Stimulated activated CD8-positive, alpha-beta memory T cell treated with anti-CD3 and anti-CD28 coated beads, Interleukin-15, amount 100 ng/mL, for 4 hours (primary cell): ENCODE data around the gene SLC16A12.
"Not testable (repeated sequence)": the region's sequence is repeated elsewhere in the genome, so short reads cannot be mapped to it uniquely, and the experiment has no call there.

ENCODE experiments used
- DNase-seq, 2 donors: peaks; one replicate each; pipeline ENCODE4 v3.0.0-alpha.2; 2020; ENCODE audit warnings: low read depth in 2 of 2

The SLC16A12 gene

GRCh38 chr10:89469517-89469916 lies 65.9 kb downstream of the SLC16A12 start:
- DNase-seq, result no peak

DNA sequence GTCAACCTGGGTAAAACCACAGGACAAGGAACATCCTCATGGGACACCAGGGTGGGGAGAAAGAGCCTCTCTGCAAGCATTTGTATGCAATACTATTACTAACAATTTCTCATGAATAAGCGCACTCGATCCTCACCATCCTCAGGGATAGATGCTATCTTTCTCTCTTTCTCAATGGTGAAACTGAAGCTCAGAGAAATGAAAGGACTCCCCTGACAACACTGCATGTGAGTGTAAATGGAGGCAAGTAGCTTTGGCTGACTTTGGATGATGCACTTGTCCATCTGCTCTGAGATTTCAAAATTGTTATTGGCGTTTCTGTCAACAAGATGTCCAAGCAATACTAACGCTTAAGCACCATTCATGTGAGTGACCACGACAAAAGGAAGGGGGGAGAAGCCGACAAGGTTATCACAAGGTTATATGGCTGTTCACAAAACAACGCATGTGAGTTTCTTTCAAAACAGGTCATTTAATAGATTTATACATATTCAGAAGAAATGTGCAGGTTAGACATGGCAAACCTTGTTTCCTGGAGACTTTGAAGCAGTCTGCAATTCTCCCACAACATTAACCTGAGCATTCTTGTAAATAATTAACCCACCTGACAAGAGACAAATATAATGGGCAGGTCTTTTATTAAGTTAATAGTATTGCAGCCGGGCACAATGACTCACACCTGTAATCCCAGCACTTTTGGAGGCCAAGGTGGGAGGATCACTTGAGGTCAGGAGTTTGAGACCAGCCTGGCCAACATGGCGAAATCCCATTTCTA lies 67.0 kb downstream of the SLC16A12 start:
- DNase-seq, result no peak

DNA sequence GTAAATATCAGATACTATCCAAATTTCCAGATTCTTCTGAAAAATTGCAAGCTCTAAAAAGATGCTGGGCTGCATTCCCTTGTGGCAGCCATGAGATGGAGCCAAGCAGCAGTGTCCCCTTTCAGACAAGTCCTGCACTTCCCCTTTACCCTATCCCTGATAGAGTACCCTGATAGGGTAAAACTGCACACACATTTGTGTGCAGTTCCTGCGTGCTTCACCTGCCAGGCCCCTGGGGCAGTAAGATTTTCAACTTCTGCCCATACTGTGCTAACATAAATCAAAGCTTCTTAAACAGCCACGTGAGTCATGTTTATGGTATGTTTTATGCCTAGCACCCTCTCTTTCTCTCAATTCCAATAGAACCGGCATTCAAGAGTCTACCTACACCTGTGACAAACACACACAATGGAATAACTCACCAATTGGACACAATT lies 68.8 kb downstream of the SLC16A12 start:
- DNase-seq, result no peak

DNA sequence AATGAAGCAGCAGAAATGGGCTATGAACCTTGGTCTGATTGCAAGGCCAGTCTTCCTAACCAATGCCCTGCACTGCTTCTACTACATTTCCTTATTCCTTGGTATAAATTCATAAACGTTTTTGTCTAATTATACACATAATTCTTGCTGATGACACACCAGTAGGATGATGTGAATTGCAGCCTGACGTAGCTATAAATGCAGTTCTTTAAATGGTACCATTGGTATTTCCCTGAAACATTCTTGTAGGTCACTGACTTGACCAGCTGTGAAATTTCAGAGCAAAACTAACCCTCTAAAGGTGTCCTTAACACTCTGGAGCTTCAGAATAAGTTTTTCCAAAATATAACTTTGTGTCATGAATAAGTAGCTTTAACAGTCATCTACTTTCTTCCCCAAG lies 70.2 kb downstream of the SLC16A12 start:
- DNase-seq, result no peak

- no peak for DNase-seq
These were observed 71.4 kb downstream of the SLC16A12 start for GRCh38 chr10:89463846-89464537.

DNA sequence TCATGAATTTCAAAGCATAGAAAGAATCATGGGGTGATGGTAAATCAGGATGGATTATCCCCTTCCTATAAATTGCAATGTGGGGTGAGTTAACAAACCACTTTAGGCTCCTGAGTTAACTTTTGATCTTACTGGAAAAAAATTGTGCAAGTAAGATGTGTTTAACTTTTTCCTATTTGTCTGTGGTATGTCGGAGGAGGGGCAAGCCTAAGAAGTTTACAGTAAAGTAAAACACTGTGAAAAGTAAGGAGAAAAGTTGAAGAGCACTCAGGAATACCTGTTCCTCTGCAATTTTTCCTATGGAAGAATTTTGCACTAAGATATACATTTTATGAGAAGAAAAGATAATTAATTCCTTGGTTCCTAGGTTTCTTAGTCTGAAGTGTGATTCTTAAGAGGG lies 76.6 kb downstream of the SLC16A12 start:
- DNase-seq, result no peak

GRCh38 chr10:89458291-89458690 lies 77.1 kb downstream of the SLC16A12 start:
- no peak for DNase-seq

- no peak for DNase-seq
These were observed 80.6 kb downstream of the SLC16A12 start for GRCh38 chr10:89454561-89455347.

DNA sequence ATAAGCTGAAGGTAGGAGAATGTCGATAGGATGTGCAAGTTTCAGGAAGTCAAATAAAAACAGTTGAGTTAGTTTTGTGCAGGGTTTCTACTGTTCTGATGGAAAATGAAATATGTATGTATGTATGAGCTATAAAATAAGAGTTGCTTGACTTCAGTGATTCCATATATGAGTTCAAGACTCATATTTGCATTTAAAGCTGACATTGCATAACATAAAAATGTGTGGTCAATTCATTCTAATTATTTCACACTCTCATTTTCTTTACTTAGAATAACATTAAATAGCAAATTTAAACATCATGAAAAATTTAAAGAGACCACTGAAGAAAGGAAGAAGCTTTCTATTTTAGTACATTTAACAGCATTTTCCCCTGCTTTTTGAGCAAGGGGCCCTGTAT lies 83.2 kb downstream of the SLC16A12 start:
- DNase-seq, result no peak

DNA sequence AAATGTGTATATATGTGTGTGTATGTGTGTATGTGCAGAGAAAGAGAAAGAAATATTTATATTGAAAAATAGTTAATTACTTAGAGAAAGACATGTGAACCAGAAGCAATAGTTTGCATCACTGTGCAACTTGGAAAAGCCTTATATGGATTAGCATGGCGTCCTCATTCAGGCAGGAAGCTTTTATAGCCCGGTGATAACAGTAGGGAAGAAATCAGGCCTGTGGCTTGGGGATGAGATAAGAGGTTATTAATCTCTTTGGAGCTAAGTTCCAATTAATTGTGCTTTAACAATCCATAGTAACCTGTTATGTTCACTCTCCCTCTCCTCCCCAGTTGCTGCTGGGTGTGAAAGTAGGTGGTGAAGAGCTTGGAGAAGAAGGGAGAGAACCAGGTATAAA lies 84.5 kb downstream of the SLC16A12 start:
- DNase-seq, result no peak

- not testable (repeated sequence) for DNase-seq
These were observed 90.6 kb downstream of the SLC16A12 start for GRCh38 chr10:89444819-89445218.

DNA sequence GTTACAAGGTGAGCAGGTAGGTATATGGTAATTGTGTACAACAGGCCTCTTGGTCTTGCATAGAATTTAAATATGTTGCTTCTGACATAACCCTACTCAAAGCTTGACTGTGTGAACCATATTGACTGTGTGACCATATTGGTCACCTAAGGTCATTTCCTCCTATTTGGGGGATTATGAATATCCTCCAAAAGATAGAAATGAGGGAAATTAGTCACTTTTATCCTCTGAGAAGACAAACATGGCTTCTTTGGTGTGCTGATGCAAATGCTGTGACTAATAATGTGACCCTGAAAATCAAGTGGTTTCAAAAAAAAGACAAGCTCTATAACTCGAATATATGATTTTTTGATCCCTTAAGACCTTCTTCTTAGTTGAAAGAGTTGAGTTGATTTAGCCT lies 93.1 kb downstream of the SLC16A12 start:
- DNase-seq, result no peak

DNA sequence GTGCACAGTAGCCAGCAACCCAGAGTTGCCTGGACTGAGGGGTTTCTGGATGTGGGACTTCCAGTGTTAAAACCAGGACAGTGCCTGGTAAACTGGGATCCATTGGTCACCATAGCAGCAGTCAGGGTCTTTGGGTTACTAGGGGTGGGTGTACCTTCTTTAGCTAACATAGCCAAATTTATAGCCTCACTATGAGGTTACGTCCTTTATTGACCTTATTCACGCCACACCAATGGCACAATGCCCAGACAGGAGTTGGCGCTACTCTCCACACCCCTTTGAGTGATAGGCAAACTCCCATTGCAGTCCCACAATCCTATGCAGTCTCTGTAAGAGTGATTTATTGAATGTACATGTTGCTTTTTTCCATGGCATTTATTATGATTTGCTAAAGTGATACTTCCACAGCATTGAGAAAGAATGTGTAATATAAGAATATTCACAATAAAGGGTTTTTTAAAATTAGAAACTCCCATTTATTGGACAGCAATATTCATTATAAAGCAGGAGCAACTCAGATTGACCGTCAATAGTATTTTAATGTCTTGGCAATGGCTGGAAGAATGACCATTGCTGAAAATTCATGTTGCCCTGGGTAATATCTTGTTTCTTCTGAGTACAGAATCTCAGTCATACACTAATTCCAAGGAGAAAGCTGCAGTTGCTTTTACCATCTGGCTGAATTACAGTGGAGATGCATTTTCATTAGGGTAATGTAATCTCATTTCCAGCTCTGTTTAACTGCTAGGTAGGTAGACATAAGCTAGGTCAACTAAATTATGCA lies 95.0 kb downstream of the SLC16A12 start:
- no peak for DNase-seq

GRCh38 chr10:89438525-89438924 lies 96.9 kb downstream of the SLC16A12 start:
- no peak for DNase-seq

GRCh38 chr10:89431977-89432376 lies 103.4 kb downstream of the SLC16A12 start:
- no peak for DNase-seq

- DNase-seq, result no peak
These were observed 106.5 kb downstream of the SLC16A12 start for GRCh38 chr10:89428877-89429276.

GRCh38 chr10:89427629-89428028 lies 107.8 kb downstream of the SLC16A12 start:
- no peak for DNase-seq

GRCh38 chr10:89426230-89426868 lies 109.0 kb downstream of the SLC16A12 start:
- DNase-seq, result no peak

DNA sequence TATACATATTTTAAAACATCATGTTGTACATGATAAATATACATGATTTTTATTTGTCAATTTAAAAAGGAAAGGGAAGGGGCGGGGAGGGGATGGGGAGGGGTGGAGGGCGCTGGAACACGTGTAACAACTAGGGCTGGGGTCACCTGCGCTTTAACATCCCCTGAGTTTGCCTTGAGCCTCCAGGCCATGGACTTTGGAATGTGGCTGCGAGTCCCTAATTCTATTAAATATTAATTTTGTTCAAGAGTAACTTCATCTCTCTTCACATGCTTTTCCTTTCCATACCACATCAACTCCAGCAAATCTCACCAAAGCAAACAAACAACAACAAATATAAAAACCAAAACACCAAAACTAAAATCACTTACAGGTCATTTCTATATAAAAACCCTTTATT lies 110.4 kb downstream of the SLC16A12 start:
- no peak for DNase-seq

DNA sequence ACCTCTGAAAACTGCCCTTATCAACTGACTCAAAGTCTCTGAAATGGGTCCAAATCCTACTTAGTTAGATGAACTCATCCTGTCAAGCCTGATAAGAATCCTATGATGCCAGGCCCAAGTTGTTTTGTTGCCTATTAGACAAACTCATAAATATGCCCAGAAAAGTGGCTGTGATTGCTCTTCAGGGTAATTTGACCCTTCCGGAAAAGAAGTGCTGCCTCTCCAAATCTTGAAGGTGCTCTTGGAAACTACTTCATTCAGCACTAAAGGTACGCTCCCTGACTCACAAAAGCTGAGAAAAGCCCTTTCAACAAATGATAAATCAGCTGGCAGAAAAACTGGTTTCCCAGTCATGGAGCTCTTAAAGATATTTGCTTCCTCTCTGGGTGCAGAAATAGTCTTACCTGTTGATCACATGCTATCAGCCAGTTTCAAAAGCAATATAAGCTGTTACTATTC lies 114.3 kb downstream of the SLC16A12 start:
- DNase-seq, result no peak

GRCh38 chr10:89419548-89419947 lies 115.8 kb downstream of the SLC16A12 start:
- no peak for DNase-seq
